Kasumi-1 (cell line): ENCODE measurements around the gene NEK6.

Source experiments
- DNase-seq, 2 experiments: peaks; one replicate each; lab custom pipeline; 2025; lab: John Stamatoyannopoulos, UW

The NEK6 gene

DNA sequence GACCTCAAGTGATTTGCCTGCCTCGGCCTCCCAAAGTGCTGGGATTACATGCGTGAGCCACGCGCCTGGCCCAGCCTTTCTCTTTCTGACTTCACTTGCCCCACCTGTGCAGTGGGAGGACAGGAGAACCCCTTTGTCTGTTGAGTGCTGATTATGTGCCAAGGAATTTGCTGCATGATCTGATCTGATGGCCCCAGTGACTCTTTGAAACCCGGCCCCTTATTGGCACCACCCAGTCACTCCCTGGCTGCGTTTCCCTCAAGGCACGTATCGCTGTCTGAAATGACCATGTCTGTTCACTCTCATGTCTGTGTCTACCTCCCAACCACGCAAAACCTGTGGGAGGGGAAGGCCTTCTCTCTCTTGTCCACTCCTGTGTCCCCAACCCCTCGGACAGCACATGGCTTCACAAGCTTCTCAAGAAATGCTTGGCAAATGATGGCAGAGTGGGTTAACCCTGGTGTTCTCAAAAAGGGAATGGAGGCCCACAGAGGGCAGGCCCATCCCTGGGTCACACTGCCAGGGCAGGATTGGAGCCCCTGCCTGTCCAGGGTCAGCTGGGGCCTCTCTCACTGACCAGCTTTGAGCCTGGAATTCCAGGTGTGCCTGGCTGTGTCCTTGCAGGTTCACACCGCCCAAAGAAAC, 21.9 kb downstream of the NEK6 start:
- DNase-seq = no peak

DNA sequence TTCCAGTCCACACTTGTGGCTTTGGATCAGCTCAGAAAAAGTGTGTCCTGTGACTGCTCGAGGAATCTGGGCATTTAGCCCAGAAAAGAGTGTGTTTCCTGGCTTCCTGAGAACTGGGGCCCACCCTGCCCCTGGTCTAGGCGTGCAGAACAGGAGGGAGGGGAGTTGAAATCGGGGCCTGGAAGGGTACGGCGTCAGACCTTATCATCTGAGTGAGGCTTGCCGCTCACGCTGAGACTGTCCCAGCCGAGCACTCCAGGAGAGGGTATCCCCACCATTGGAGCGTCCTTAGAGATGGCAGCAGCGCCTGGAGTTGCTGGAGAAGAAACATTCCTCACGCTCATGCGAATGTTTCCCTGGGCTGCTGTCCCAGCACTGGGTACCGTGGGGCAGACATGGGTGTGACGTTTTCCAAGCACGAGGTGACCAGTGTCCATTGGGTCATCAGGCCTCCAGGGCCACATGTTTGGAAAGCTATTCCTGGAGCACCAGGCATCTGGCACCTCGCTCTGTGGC, 22.5 kb downstream of the NEK6 start:
- peak; percentile 71 to 73 for DNase-seq

DNA sequence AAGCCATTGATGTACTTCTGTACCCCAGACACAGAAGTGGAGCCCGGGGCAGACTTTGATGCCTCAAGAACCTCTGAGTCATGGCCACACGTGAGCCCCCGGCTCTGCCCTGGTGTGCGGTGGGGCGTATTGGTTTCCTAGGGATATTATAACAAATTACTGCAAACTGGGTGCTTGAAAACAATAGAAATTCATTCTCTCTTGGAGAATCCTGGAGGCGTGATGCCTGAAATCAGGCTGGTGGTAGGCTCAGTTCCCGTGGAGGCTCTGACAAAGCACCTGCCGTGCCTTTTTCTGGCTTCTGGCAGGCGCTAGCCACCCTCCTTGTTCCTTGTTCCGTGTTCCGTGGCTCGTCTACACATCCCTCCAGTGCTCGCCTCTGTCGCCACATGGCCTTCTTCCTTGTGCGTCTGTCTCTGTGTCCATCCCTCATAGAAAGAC, 24.2 kb downstream of the NEK6 start:
- peak; percentile 37 to 42 for DNase-seq

DNA sequence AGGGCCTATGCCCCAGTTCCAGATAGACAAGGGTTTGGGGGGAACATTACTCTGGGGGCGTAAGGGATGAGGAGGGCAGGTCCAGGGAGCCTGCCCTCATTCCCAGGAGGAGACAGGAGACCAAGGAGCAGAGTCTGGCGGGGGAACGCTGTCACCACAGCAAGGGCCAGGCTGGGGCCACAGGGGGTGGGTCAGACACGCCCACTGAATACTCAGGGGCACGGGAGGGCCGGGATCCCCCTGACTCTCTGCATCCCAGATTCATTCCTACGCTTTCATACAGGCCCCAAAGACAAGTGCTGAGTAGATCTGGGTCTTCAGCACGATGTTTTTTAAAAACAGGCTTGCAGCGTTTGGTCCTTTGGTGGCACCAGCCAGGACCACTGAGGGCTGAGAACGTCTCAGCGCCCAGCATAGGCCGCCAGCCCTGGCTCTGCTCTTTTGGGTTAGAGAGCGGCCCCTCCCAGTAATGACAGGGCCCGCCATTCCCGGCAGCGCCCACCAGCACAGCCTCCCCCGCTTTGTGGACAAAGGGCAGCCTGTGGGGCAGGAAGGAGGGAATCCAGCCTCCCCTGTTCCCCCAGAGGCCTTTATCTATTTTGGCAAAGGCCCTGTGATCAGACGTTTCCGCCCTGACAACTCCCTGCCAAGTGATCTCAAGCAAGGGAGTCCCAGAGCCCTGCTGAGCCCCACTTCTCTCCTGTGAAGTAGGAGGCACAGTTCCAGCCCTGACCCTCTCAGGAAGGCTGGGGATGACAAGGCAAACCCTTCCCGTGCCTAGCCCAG, 24.9 kb downstream of the NEK6 start:
- peak; percentile 91 to 92 for DNase-seq

DNA sequence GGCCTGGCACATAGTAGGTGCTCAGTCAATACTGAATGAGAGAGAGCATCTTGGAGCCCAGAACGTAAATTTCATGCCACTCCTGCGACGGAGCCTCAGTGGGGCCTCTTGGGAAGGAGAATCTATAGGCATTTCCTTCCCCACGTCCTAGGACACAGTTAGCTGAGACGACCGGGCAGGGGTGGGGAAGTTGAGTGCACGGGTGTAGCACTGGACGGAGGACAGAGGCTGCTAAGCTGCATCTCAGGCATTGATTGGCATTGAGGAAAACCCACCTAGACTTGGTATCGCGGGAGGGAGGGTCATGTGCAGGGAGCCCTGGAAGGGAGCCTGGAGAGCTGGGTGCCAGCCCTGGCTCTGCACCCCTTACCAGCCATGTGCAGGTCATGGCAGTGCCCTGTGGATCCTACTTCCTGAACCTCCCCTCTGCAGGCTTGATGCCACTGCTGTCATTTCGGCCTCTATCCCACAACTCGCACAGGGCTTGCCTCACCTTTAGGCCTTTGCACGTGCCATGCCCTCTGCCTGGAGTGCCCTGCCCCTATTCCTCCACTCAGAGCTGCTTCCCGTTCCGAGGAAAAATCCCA, 25.6 kb downstream of the NEK6 start:
- DNase-seq = peak; percentile 59 to 67

DNA sequence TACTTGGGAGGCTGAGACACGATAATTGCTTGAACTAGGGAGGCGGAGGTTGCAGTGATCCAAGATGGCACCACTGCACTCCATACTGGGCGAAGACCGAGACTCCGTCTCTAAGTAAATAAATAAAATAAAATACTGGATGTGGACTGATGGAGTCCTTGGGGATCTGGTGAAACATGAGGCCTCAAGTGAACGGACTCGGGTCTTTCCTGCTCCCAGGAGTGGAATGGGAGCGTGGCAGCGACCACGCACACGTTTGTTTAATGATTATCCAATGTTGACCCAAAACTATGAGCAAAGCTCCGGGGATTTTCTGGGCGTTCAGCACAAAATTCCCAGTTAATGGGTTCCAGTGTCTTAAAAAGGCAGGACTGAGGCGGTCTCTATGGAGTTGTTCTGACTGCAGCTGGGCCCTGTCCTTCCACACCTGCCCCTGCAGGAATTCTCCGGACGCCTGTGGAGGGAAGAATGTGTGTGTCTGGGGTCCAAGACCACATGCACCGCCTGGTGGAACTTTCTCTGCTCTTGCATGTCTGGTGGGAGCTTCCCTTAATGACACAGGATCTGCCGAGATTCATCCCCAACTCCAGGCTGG, 26.6 kb downstream of the NEK6 start:
- DNase-seq = no peak

DNA sequence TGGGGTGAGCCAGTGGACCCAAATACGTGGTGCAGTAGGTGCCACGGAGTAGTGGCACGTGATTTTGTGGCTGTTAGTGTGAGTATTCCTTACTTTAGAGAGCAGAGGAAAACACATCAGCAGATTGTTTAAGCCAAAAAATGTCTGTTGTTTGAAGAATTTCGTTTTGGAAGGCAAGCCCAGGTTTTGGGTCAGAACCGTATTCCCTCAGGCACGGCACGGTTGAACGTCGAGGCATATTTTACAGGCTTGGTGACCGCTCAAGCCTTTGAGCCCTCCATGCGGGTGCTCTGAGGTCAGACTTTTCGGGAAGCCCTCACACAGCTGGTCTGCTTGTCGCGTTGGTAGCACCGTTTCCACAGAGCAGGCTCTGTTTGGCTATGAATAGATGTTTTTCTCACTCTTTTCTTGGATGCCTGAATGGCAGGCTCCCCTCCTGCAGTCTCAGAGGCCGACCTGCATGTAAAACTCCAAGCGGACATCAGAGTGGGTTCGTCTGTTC, 27.2 kb downstream of the NEK6 start:
- DNase-seq = no peak

DNA sequence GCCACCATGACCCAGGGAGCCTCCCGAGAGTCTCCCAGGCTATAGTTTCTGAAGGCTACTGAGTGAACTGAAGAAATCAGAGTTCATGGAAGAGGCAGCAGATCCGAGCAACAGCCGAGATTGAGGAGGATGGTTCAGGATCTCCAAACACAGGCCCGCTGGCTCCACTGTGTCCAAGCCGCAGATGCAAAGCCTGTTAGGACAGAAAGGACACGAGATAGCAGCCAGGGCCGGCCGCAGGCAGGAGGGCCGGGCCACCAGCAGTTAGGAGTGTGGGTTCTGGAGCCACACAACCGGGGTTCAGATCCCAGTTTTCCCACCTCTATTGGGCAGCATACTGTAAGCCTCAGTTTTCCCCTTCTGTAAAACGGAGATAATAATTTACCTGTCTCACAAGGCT, 27.7 kb downstream of the NEK6 start:
- no peak for DNase-seq

DNA sequence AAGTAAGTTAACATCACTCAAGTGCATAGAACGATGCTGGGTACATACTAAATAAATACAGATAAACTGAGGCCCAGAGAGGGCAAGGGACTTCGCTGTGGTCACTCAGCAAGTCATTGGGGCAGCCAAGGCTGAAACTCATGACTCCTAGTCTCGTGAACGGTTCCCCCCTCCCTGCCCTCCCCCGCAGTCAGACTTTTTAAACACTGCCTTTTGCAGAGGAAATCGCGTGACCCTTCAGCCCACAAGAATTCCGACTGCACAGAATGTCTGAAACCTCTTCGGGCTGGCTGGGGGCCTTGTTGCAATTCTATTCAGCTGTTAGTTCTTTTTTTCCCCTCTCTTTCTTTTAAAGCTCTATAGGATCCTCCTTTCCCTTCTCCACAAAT, 28.1 kb downstream of the NEK6 start:
- peak; percentile 91 to 93 for DNase-seq

DNA sequence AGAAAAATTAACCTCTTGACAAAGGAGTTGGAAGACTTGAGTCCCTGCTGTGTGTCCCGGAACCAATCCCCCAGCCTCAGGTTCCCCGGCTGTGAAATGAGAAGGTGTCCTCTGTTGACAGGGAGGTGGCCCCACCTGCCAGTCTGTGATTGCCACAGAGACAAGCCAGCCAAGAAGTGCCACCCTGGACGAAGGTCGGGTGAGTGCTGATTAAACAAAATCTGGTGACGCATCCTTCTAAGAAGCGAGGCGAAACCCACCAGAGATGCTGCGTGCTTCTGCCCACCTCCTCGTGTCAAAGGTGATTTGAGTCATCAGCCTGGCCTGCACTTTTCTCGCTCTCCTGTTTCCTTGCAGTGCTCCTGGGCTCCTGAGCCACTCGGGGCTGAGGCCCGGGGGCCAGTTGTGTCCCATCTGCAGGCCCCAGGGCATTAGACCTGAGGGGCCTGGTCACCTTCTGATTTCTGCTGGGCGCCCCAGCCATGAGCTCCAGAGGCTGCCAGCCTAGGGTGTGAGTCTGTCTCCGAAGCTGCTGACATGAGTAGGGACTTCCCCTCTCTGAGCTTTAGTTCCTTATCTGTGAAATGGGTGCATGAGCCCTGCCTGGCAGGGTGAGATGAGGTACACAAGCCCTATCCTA, 28.7 kb downstream of the NEK6 start:
- no peak for DNase-seq

DNA sequence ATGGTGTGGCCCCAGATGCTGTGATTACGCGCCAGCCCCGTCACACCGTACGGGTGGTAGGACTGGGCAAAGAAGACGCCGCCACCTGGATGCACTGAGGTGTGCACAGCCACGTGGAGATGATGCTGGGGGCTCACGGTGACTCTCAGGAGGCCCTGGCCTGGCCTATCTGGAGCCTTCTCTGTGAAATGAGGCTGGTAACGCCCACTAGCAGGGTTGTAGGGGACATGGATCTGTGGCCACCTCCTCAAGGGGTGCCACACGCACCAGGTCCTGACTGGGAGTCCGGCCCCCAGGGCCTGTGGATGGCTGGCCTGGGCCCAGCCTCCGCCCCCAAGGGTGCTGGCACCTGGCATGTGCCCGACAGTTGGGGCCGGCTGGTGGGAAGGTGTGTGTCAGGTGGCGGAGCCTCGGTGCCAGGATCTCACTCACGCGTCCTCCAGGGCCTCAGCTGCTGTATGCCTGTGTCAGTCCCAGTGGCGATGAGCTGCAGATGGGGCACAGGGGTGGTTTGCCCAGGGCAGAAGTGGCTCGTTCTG, 32.4 kb downstream of the NEK6 start:
- DNase-seq = no peak

DNA sequence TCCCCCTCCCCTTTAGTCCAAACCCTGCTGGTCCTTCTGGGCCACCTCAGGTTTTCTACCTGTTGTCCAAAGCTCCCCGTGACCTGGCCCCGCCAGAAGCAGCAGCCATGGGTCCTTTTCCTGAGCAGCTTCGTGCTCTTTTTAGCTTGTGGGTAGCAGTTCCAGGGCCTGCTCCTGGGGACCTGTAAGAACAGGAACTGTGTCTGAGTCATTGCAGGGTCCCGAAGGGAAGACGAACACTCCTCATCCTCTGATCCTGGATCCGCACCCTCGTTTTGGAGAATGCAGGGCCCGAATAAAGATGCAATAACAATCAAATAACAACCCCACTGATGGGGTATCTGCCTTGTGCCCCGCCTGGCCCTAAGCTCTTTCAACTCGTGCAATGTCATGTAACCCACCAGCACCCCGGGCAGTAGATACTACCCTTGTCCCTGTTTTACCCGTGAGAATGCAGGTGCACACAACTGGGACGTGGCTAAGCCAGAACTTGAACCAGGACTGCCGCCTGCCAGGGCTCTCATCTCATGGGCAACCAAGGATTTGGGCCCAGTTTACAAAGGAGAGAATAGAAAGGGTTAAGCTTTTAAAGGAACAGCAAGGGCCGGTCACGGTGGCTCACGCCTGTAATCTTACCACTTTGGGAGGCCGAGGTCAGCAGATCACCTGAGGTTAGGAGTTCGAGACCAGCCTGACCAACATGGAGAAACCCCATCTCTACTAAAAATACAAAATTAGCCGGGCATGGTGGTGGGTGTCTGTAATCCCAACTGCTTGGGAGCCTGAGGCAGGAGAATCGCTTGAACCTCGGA, 33.2 kb downstream of the NEK6 start:
- DNase-seq = peak; percentile 71 to 76

DNA sequence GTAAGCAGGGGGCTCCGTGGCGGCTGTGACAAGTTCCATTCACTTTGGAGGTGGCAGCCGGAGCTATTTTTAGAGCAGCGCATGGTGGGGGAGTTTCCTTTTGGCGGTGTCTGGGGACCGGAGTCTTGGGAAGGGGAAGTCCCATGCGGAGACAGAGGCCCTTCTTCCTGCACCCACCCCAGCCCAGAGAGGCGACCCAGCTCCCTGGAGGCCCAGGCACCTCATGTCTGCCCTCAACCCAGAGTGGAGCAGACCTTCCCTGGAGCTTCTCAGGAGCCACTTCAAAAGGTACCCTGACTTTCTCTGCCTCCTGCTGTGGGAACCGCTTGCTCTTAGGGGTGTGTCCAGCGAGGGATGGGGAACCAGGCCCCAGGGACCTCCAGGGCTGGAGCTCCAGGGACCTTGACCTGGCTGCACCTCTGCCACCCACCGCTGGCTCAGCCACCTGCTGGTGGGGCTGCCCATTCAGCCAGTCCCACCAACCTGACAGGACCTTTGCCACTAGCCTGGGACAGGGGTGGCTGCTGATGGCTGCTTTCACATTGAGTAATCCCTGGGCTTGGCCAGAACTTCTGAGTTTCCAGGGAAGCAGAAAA, 34.1 kb downstream of the NEK6 start:
- peak; percentile 95 to 97 for DNase-seq

DNA sequence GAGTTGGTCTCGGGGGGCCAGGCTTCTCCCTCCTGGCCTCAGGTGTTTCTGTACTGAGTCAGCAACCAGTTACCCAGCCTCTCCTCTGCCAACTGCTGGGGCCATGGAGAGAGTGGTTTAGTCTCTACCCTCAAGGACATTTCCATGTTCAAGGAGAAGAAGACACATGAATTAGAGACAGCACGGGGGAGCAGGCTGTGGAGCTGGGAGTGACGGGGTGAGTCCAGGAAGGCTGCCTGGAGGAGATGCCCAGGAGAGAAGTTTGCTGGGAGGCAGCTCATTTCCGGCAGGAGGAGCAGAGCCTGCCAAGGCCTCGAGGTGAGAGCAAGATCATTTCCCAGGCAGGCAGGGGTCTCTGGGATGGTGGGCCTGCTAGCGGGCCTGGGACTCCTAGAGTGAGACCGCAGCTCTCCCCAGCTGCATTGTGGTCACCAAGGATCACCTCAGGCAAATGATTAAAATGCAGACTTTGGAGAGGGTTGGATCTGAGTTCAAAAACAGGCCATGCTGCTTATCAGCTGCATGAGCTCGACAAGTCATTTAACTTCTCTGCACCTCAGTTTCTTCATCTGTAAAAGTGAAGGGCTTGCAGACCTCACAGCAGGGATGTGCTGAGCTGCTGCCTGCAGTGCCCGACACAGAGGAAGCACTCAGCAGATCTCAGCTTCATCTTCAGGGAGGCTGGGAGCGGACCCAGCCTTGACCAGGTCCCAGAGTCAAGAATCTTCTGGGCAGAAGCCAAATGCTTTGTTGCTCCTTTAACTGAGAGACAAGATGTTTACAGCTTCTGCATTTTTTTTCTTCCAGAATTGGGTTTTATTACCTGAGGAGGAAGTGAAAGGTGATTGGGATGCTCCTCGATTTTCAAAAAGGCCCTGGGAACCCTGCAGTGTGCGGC, 35.2 kb downstream of the NEK6 start:
- DNase-seq = no peak

DNA sequence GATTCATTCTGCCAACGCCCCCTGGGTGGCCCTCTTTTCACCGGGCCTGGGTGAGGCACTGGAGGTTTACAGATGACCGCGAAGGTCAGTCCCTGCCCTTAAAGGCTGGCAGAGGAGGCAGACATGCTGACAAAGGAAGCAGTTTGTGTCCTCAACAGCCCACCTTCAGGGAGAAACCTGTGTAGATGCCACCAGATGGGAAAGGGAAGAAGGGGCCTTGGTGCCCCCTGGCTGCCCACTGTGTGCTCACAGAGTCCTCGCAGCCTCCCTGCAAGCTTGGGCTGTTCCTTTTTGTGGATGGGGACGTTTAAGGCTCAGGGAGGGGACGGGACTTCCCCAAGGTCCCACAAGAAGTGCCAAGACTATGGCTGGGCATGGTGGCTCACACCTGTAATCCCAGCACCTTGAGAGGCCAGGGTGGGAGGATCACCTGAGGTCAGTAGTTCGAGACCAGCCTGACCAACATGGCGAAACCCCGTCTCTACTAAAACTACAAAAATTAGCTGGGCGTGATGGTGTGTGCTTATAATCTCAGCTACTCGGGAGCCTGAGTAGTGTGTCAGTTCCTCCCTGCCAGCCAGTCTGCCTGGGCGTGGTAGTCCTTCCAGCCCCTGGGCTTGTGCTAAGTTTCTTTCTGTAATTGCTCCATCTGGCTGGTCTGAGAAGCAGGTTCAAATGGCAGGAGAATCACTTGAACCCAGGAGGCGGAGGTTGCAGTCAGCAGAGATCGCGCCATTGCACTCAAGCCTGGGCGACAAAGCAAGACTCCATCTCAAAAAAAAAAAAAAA, 36.2 kb downstream of the NEK6 start:
- peak in 1 of 2 experiments; percentile 8 for DNase-seq

DNA sequence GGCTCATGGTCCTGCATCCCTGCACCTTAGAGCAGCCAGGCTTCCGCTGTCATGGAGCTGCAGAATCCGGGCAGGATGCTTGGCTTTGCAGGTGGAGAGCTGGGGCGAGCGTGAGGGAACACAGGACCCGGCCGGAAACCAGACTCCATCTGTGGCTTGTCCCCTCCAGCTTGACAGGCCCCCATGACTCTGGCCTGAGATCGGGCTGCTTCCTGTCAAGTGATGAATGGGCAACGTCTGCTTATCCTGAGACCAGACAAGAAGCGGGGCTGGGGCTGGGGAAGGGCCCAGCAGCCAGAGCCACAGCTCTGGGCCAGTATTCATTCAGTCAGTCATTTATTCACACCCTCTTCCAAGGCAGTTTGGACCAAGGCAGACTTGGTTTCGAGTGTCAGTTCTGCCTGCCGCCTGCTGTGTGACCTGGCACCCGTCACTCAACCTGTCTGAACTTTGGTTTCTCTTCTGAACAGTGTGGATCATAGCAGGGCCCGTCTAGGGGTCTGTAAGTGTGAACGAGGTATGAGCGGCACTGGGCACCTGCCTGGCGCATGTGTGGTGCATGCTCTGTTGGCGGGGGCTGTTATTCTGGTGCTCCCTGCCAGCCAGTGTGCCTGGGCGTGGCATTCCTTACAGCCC, 37.5 kb downstream of the NEK6 start:
- peak; percentile 92 to 96 for DNase-seq

DNA sequence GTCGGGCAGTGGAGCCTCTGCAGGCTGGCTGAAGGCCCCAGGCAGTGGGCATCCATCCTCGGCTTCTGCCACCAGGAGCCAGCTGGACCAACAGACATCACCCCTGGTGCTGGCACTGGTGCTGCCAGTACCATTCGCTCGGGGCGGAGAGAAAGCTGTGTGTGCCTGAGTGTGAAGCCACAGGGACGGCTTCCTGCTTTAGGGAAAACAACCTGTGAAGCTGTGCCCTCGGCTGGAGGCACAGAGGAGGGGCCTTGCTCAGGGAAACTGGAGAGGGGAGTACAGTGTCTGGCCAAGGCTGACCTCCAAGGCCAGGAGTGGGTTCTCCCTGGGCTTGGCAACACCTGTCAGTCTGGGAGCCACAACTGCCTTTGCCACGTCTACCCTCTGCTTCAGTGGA, 38.3 kb downstream of the NEK6 start:
- no peak for DNase-seq
